Right hindlimb (tissue), 1 donor: ENCODE data around the gene TECPR2.
"Not testable (repeated sequence)": the region's sequence is repeated elsewhere in the genome, so short reads cannot be mapped to it uniquely, and the experiment has no call there.

ENCODE experiments used
- DNase-seq: peaks from one replicate; pipeline ENCODE4 v3.0.0-alpha.2; 2018

The TECPR2 gene

GRCh38 chr14:102513899-102514772 lies 151.4 kb downstream of the TECPR2 start:
- DNase-seq, result no peak

GRCh38 chr14:102514987-102515733 lies 152.4 kb downstream of the TECPR2 start:
- no peak for DNase-seq

GRCh38 chr14:102516531-102517391 lies 154.0 kb downstream of the TECPR2 start:
- DNase-seq, result peak; percentile 69

GRCh38 chr14:102517392-102518062 lies 154.8 kb downstream of the TECPR2 start:
- DNase-seq, result peak; percentile 19

- DNase-seq, result no peak
Measured at GRCh38 chr14:102518063-102518648, 155.4 kb downstream of the TECPR2 start.

- DNase-seq, result not testable (repeated sequence)
Measured at GRCh38 chr14:102519709-102520108, 157.0 kb downstream of the TECPR2 start.

GRCh38 chr14:102523200-102523568 lies 160.4 kb downstream of the TECPR2 start:
- DNase-seq, result no peak

GRCh38 chr14:102523569-102524450 lies 161.1 kb downstream of the TECPR2 start:
- peak; percentile 19 for DNase-seq

- DNase-seq, result peak; percentile 100
Measured at GRCh38 chr14:102524451-102525218, 161.9 kb downstream of the TECPR2 start.

GRCh38 chr14:102525219-102525928 lies 162.6 kb downstream of the TECPR2 start:
- peak; percentile 83 for DNase-seq

GRCh38 chr14:102525929-102526497 lies 163.3 kb downstream of the TECPR2 start:
- peak; percentile 18 for DNase-seq

GRCh38 chr14:102528431-102529170 lies 165.9 kb downstream of the TECPR2 start:
- DNase-seq, result no peak

- DNase-seq, result no peak
Measured at GRCh38 chr14:102530828-102531478, 168.2 kb downstream of the TECPR2 start.

GRCh38 chr14:102532204-102532658 lies 169.5 kb downstream of the TECPR2 start:
- DNase-seq, result no peak

GRCh38 chr14:102537981-102538601 lies 175.3 kb downstream of the TECPR2 start:
- no peak for DNase-seq

GRCh38 chr14:102538602-102539543 lies 176.1 kb downstream of the TECPR2 start:
- DNase-seq, result peak; percentile 53
